ENCODE data around the gene PCDH9.

The PCDH9 gene

DNA sequence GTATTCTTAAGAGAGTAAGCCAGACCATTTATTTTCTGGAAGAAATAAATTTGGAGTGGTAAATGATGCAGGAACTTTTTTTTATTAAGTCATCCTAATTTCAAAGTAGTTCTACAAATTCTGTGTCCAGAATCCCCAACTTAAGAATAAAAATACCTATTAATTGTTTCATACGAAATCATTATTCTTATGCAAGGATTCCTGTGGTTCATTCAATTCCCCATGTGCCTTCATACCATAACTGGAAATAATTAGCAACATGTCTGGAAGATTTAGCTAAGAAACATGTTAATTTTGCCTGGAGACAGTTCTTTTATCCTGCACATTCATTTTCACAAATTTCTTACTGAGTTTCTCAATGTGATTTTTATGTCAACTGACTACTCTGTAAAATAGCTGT lies 408.6 kb downstream of the PCDH9 start:
- H3K27ac ChIP-seq (ENCODE audit: low read depth, low read length), result no peak overlapping the region
- no peak overlapping the region for H3K9ac ChIP-seq (ENCODE audit: low read depth in 1 of 2, low read length in 2 of 2)
- H3K9me3 ChIP-seq (ENCODE audit: control insufficient read depth in 1 of 2, low read length in 2 of 2), result no peaks in the 10 kb centered on the region
- no peaks in the 10 kb centered on the region for H3K4me1 ChIP-seq (ENCODE audit: control insufficient read depth in 1 of 2, insufficient read depth in 2 of 2, low read length in 2 of 2)
- H3K27me3 ChIP-seq (ENCODE audit: control insufficient read depth in 1 of 2, insufficient read depth in 2 of 2, low read length in 2 of 2), result no peaks in the 10 kb centered on the region
- H3K36me3 ChIP-seq (ENCODE audit: control insufficient read depth in 1 of 2, insufficient read depth in 2 of 2, low read length in 2 of 2), result no peaks in the 10 kb centered on the region
- H3K4me3 ChIP-seq (ENCODE audit: low read depth in 1 of 2, low read length in 2 of 2), result no peak overlapping the region

DNA sequence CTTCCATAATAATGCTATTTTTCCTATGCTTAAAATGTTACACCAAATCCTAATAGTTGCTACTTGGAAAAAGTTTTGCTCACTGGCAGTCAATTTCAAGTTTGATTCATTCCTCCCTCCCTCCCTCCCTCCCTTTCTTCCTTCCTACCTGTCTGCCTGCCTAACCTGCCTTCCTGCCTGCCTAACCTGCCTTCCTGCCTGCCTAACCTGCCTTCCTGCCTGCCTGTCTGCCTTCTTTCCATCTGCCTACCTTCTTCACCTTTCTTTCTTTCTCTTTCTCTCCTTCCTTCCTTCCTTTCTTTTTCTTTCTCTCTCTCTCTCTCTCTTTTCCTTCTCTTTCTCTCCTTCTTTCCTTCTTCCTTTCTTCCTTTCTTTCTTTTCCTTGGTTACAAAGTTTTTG lies 418.7 kb downstream of the PCDH9 start:
- Histone ChIP-seq H3K4me3 (ENCODE audit: low read depth in 1 of 2, low read length in 2 of 2) (no peak overlapping the region), H3K27ac (ENCODE audit: low read depth, low read length) (no peak overlapping the region), H3K4me1 (ENCODE audit: control insufficient read depth in 1 of 2, insufficient read depth in 2 of 2, low read length in 2 of 2) (no peaks in the 10 kb centered on the region), H3K27me3 (ENCODE audit: control insufficient read depth in 1 of 2, insufficient read depth in 2 of 2, low read length in 2 of 2) (no peaks in the 10 kb centered on the region), H3K9ac (ENCODE audit: low read depth in 1 of 2, low read length in 2 of 2) (no peak overlapping the region), H3K9me3 (ENCODE audit: control insufficient read depth in 1 of 2, low read length in 2 of 2) (peaks cover 0 to 3% of the 10 kb centered on the region in 2 donors), H3K36me3 (ENCODE audit: control insufficient read depth in 1 of 2, insufficient read depth in 2 of 2, low read length in 2 of 2) (no peaks in the 10 kb centered on the region)

- no peak overlapping the region for H3K9ac ChIP-seq (ENCODE audit: low read depth in 1 of 2, low read length in 2 of 2)
- H3K9me3 ChIP-seq (ENCODE audit: control insufficient read depth in 1 of 2, low read length in 2 of 2), result peaks cover 0 to 3% of the 10 kb centered on the region in 2 donors
- H3K36me3 ChIP-seq (ENCODE audit: control insufficient read depth in 1 of 2, insufficient read depth in 2 of 2, low read length in 2 of 2), result no peaks in the 10 kb centered on the region
- H3K4me3 ChIP-seq (ENCODE audit: low read depth in 1 of 2, low read length in 2 of 2), result no peak overlapping the region
- no peaks in the 10 kb centered on the region for H3K27me3 ChIP-seq (ENCODE audit: control insufficient read depth in 1 of 2, insufficient read depth in 2 of 2, low read length in 2 of 2)
- H3K4me1 ChIP-seq (ENCODE audit: control insufficient read depth in 1 of 2, insufficient read depth in 2 of 2, low read length in 2 of 2), result no peaks in the 10 kb centered on the region
- H3K27ac ChIP-seq (ENCODE audit: low read depth, low read length), result no peak overlapping the region
Measured at GRCh38 chr13:66809485-66809884, 420.7 kb downstream of the PCDH9 start.

DNA sequence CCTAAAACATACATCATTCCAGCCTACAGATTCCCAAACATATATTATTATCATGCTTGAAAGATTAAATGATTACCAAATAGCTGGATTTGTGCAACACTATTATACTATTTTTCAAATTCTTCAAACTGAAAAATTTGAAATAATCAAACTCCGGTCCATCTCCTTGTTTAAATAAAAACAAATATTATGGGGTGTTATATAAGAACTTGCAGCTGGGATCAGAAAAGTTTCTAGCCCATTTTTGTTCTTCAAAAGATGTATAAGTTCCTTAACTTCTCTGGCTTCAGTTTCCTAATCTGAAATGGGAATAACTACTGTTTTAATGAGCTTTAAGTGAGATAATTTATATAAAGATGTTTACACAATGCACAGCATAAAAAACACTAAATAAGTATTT lies 422.9 kb downstream of the PCDH9 start:
- H3K27ac ChIP-seq (ENCODE audit: low read depth, low read length), result no peak overlapping the region
- H3K9ac ChIP-seq (ENCODE audit: low read depth in 1 of 2, low read length in 2 of 2), result no peak overlapping the region
- H3K9me3 ChIP-seq (ENCODE audit: control insufficient read depth in 1 of 2, low read length in 2 of 2), result no peaks in the 10 kb centered on the region
- H3K4me3 ChIP-seq (ENCODE audit: low read depth in 1 of 2, low read length in 2 of 2), result no peak overlapping the region
- no peaks in the 10 kb centered on the region for H3K4me1 ChIP-seq (ENCODE audit: control insufficient read depth in 1 of 2, insufficient read depth in 2 of 2, low read length in 2 of 2)
- no peaks in the 10 kb centered on the region for H3K27me3 ChIP-seq (ENCODE audit: control insufficient read depth in 1 of 2, insufficient read depth in 2 of 2, low read length in 2 of 2)
- H3K36me3 ChIP-seq (ENCODE audit: control insufficient read depth in 1 of 2, insufficient read depth in 2 of 2, low read length in 2 of 2), result no peaks in the 10 kb centered on the region

GRCh38 chr13:66805657-66806056 lies 424.5 kb downstream of the PCDH9 start:
- H3K4me1 ChIP-seq (ENCODE audit: control insufficient read depth in 1 of 2, insufficient read depth in 2 of 2, low read length in 2 of 2), result no peaks in the 10 kb centered on the region
- H3K27me3 ChIP-seq (ENCODE audit: control insufficient read depth in 1 of 2, insufficient read depth in 2 of 2, low read length in 2 of 2), result no peaks in the 10 kb centered on the region
- no peak overlapping the region for H3K9ac ChIP-seq (ENCODE audit: low read depth in 1 of 2, low read length in 2 of 2)
- no peaks in the 10 kb centered on the region for H3K9me3 ChIP-seq (ENCODE audit: control insufficient read depth in 1 of 2, low read length in 2 of 2)
- H3K27ac ChIP-seq (ENCODE audit: low read depth, low read length), result no peak overlapping the region
- no peaks in the 10 kb centered on the region for H3K36me3 ChIP-seq (ENCODE audit: control insufficient read depth in 1 of 2, insufficient read depth in 2 of 2, low read length in 2 of 2)
- H3K4me3 ChIP-seq (ENCODE audit: low read depth in 1 of 2, low read length in 2 of 2), result no peak overlapping the region

DNA sequence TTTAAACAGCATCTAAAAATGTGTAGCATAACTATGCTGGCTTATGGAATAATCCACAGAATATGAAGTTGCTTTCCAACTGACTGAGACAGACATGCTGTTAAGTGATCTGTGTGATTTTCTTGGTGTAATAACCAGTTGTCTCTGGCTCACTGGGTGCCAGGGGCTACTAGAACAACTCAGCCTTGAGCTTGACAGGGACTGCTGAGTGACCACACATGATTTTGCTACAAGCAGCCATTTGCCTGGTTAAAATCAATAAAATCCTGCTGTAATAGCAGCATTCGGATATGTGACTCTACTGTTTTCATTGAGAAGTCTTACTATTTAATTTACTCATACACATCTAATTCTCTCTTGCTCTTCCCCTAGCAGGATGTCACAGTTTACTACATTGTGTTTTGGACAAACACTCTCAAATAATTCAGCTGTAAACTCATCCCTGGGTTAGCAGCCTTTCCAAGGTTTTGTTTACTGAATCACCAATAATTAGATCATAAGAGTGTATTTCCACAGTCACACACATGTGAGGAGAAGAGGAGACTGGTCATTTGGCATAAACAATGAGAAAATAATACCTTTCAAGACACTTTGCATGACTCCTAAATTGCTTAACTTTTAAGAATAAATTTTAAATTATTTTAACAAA lies 426.2 kb downstream of the PCDH9 start:
- Histone ChIP-seq H3K27ac (ENCODE audit: low read depth, low read length) (no peak overlapping the region), H3K9me3 (ENCODE audit: control insufficient read depth in 1 of 2, low read length in 2 of 2) (no peaks in the 10 kb centered on the region), H3K4me3 (ENCODE audit: low read depth in 1 of 2, low read length in 2 of 2) (no peak overlapping the region), H3K4me1 (ENCODE audit: control insufficient read depth in 1 of 2, insufficient read depth in 2 of 2, low read length in 2 of 2) (no peaks in the 10 kb centered on the region), H3K27me3 (ENCODE audit: control insufficient read depth in 1 of 2, insufficient read depth in 2 of 2, low read length in 2 of 2) (no peaks in the 10 kb centered on the region), H3K36me3 (ENCODE audit: control insufficient read depth in 1 of 2, insufficient read depth in 2 of 2, low read length in 2 of 2) (no peaks in the 10 kb centered on the region), H3K9ac (ENCODE audit: low read depth in 1 of 2, low read length in 2 of 2) (no peak overlapping the region)

- Histone ChIP-seq H3K9ac (ENCODE audit: low read depth in 1 of 2, low read length in 2 of 2) (no peak overlapping the region), H3K27me3 (ENCODE audit: control insufficient read depth in 1 of 2, insufficient read depth in 2 of 2, low read length in 2 of 2) (no peaks in the 10 kb centered on the region), H3K36me3 (ENCODE audit: control insufficient read depth in 1 of 2, insufficient read depth in 2 of 2, low read length in 2 of 2) (no peaks in the 10 kb centered on the region), H3K4me3 (ENCODE audit: low read depth in 1 of 2, low read length in 2 of 2) (no peak overlapping the region), H3K9me3 (ENCODE audit: control insufficient read depth in 1 of 2, low read length in 2 of 2) (no peaks in the 10 kb centered on the region), H3K27ac (ENCODE audit: low read depth, low read length) (no peak overlapping the region), H3K4me1 (ENCODE audit: control insufficient read depth in 1 of 2, insufficient read depth in 2 of 2, low read length in 2 of 2) (no peaks in the 10 kb centered on the region)
Measured at GRCh38 chr13:66803013-66803807, 426.9 kb downstream of the PCDH9 start.

- no peaks in the 10 kb centered on the region for H3K36me3 ChIP-seq (ENCODE audit: control insufficient read depth in 1 of 2, insufficient read depth in 2 of 2, low read length in 2 of 2)
- H3K27me3 ChIP-seq (ENCODE audit: control insufficient read depth in 1 of 2, insufficient read depth in 2 of 2, low read length in 2 of 2), result no peaks in the 10 kb centered on the region
- no peaks in the 10 kb centered on the region for H3K4me1 ChIP-seq (ENCODE audit: control insufficient read depth in 1 of 2, insufficient read depth in 2 of 2, low read length in 2 of 2)
- H3K4me3 ChIP-seq (ENCODE audit: low read depth in 1 of 2, low read length in 2 of 2), result no peak overlapping the region
- no peak overlapping the region for H3K27ac ChIP-seq (ENCODE audit: low read depth, low read length)
- H3K9me3 ChIP-seq (ENCODE audit: control insufficient read depth in 1 of 2, low read length in 2 of 2), result no peaks in the 10 kb centered on the region
- no peak overlapping the region for H3K9ac ChIP-seq (ENCODE audit: low read depth in 1 of 2, low read length in 2 of 2)
Measured at GRCh38 chr13:66795636-66796035, 434.5 kb downstream of the PCDH9 start.

DNA sequence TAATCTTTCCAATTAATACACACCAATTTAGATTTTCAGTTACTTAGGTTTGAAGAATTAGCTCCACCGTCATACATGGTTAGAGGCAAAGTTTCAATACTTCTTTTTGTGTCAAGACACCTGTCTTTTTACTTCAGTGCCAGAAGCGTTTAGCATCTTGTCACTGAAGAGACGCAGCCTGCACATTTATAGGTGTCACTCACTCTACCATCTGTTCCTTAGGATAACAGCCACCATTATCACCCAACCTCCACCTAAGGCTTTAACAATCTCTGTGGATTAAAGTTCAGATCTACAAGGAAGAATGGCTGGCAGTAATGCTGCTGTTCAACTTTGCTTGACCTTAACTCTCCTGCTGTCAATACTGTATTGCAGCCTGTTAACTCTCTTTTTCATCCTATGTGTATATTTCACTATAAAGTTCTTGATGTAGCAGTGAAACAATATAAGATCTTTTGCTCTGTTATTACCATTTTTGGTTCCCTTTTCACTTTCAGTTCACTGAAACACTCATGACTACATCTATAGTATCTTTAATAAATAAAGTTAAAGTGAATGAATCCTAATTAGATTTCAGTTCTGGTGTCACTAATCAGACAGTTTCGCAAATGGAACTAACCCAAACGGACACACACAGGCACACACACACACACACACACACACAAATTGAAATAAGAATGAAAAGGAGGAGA lies 435.6 kb downstream of the PCDH9 start:
- Histone ChIP-seq H3K27me3 (ENCODE audit: control insufficient read depth in 1 of 2, insufficient read depth in 2 of 2, low read length in 2 of 2) (no peaks in the 10 kb centered on the region), H3K9me3 (ENCODE audit: control insufficient read depth in 1 of 2, low read length in 2 of 2) (no peaks in the 10 kb centered on the region), H3K4me1 (ENCODE audit: control insufficient read depth in 1 of 2, insufficient read depth in 2 of 2, low read length in 2 of 2) (no peaks in the 10 kb centered on the region), H3K4me3 (ENCODE audit: low read depth in 1 of 2, low read length in 2 of 2) (no peak overlapping the region), H3K27ac (ENCODE audit: low read depth, low read length) (no peak overlapping the region), H3K9ac (ENCODE audit: low read depth in 1 of 2, low read length in 2 of 2) (no peak overlapping the region), H3K36me3 (ENCODE audit: control insufficient read depth in 1 of 2, insufficient read depth in 2 of 2, low read length in 2 of 2) (no peaks in the 10 kb centered on the region)

GRCh38 chr13:66790861-66791260 lies 439.3 kb downstream of the PCDH9 start:
- no peaks in the 10 kb centered on the region for H3K27me3 ChIP-seq (ENCODE audit: control insufficient read depth in 1 of 2, insufficient read depth in 2 of 2, low read length in 2 of 2)
- H3K36me3 ChIP-seq (ENCODE audit: control insufficient read depth in 1 of 2, insufficient read depth in 2 of 2, low read length in 2 of 2), result no peaks in the 10 kb centered on the region
- H3K4me1 ChIP-seq (ENCODE audit: control insufficient read depth in 1 of 2, insufficient read depth in 2 of 2, low read length in 2 of 2), result no peaks in the 10 kb centered on the region
- H3K4me3 ChIP-seq (ENCODE audit: low read depth in 1 of 2, low read length in 2 of 2), result no peak overlapping the region
- no peaks in the 10 kb centered on the region for H3K9me3 ChIP-seq (ENCODE audit: control insufficient read depth in 1 of 2, low read length in 2 of 2)
- H3K27ac ChIP-seq (ENCODE audit: low read depth, low read length), result no peak overlapping the region
- no peak overlapping the region for H3K9ac ChIP-seq (ENCODE audit: low read depth in 1 of 2, low read length in 2 of 2)
